NCI-H2107 treated with DMSO at 0.1 percent for 48 hours (cell line): ENCODE results near the gene DAD1.
"Not testable (repeated sequence)": the region's sequence is repeated elsewhere in the genome, so short reads cannot be mapped to it uniquely, and the experiment has no call there.

ENCODE experiments used
- DNase-seq: peaks from one replicate; lab custom pipeline; 2025; ENCODE audit not compliant: unreplicated experiment; lab: John Stamatoyannopoulos, UW

Gene DAD1

DNA sequence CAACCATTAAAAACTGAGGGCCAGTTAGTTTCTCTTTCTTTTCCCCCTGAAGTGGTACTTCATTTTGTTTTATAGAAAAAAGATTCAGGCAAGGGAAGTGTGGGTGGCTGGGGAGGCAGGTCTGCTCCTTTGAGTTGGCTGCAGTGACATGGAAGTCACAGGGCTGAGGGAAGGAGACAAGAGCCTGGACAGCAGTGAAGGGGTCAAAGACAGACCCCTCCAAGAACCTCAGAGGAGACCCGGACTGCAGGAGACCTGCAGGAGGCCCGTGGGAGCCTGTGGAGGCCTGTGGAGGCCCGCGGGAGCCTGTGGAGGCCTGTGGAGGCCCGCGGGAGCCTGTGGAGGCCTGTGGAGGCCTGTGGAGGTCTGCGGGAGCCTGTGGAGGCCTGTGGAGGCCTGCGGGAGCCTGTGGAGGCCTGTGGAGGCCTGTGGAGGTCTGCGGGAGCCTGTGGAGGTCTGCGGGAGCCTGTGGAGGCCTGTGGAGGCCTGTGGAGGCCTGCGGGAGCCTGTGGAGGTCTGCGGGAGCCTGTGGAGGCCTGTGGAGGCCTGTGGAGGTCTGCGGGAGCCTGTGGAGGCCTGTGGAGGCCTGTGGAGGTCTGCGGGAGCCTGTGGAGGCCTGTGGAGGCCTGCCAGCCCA, 35.0 kb downstream of the DAD1 start:
- not testable (repeated sequence) for DNase-seq

DNA sequence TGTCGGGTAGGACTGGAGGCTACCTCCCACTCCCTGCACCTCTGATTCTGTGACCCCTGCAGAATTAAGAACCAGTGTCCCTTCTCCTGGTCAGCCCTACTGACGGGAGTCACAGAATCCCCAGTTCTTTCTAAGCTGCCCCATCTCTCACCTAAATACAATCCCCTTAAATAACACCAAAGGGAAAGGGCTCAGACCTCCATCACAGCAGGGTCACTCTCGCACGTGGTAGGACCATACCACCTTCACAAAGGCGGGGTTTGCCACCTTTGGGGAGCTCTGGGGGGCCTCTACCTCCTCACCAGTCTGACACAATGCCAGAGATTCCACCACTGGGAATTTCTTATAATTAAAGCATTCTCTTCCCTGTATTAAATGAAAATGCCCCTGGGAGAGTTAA, 35.6 kb downstream of the DAD1 start:
- DNase-seq = no peak

DNA sequence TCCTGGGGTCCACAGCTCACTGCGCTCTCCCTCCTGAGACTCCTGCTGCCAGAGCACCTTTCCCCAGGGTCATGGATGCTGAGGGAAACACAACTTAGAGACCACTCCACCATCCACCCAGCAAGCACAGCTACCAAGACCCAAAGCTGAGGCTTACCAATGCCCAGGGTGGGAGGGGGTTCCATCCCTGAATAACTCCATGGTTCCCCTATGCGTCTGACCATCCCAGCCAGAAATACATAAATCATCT, 36.3 kb downstream of the DAD1 start:
- DNase-seq = no peak

DNA sequence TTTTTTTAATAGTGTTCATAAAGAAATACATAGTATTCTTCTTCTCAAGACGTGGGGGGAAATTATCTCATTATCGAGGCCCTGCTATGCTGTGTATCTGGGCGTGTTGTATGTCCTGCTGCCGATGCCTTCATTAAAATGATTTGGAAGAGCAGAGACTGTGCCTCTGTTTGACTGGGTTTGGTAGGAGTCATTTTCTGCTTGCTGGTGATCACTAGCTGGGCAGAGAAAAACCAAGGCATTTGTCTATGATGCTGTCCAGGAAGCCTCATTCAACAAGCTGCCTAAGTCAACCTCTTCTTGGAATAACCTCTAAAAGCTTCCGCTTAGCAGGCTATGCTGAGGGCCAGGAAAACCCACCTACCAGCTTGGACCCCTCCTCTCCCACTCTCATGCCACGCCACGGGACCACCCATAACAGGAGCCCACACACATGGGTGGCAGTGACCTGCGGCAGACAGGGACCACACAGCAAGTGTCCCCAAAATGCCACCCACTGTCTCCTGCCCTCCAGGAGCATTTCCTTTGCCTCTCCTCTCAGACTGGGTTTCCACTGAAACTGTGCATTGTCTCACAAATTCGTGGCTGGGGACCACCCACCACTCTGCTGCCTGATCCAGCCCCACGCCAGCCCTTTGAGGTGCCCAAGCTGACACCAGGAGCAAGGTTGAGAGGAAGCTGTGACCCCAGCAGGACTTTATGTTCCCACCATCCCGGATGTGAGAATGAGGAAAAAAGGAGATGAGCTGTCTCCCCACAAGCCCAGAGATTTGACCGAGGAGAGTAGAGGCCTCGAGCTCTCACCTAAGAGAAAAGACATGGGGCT, 36.8 kb downstream of the DAD1 start:
- no peak for DNase-seq

DNA sequence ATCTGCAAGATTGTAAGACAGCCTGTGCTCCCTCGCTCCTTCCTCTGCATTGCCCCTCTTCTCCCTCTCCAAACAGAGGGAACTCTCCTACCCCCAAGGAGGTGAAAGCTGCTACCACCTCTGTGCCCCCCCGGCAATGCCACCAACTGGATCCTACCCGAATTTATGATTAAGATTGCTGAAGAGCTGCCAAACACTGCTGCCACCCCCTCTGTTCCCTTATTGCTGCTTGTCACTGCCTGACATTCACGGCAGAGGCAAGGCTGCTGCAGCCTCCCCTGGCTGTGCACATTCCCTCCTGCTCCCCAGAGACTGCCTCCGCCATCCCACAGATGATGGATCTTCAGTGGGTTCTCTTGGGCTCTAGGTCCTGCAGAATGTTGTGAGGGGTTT, 37.4 kb downstream of the DAD1 start:
- no peak for DNase-seq

DNA sequence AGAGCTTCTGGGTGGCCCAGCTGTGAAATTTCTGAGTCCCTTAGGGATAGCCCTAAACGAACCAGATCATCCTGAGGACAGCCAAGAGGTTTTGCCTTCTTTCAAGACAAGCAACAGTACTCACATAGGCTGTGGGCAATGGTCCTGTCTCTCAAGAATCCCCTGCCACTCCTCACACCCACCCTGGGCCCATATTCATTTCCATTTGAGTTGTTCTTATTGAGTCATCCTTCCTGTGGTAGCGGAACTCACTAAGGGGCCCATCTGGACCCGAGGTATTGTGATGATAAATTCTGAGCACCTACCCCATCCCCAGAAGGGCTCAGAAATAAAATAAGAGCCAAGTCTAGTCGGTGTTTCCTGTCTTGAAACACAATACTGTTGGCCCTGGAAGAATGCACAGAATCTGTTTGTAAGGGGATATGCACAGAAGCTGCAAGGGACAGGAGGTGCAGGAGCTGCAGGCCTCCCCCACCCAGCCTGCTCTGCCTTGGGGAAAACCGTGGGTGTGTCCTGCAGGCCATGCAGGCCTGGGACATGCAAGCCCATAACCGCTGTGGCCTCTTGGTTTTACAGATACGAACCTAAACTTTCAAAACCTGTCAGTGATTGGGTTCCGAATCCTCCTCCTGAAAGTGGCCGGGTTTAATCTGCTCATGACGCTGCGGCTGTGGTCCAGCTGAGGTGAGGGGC, 38.9 kb downstream of the DAD1 start:
- DNase-seq = no peak

DNA sequence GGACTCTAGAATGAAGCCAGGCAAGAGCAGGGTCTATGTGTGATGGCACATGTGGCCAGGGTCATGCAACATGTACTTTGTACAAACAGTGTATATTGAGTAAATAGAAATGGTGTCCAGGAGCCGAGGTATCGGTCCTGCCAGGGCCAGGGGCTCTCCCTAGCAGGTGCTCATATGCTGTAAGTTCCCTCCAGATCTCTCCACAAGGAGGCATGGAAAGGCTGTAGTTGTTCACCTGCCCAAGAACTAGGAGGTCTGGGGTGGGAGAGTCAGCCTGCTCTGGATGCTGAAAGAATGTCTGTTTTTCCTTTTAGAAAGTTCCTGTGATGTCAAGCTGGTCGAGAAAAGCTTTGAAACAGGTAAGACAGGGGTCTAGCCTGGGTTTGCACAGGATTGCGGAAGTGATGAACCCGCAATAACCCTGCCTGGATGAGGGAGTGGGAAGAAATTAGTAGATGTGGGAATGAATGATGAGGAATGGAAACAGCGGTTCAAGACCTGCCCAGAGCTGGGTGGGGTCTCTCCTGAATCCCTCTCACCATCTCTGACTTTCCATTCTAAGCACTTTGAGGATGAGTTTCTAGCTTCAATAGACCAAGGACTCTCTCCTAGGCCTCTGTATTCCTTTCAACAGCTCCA, 39.6 kb downstream of the DAD1 start:
- no peak for DNase-seq

DNA sequence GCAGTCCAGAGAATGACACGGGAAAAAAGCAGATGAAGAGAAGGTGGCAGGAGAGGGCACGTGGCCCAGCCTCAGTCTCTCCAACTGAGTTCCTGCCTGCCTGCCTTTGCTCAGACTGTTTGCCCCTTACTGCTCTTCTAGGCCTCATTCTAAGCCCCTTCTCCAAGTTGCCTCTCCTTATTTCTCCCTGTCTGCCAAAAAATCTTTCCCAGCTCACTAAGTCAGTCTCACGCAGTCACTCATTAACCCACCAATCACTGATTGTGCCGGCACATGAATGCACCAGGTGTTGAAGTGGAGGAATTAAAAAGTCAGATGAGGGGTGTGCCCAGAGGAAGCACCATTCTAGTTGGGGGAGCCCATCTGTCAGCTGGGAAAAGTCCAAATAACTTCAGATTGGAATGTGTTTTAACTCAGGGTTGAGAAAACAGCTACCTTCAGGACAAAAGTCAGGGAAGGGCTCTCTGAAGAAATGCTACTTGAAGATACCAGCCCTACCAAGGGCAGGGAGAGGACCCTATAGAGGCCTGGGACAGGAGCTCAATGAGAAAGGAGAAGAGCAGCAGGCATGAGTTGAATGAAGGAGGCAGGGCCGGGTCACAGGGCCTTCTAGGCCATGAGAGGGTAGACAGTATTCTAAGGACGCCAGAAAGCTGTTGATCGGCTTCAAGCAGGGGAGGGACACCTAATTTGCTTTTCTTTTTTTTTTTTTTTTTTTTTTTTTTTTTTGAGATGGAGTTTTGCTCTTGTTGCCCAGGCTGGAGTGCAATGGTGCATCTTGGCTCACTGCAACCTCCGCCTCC, 40.9 kb downstream of the DAD1 start:
- no peak for DNase-seq

DNA sequence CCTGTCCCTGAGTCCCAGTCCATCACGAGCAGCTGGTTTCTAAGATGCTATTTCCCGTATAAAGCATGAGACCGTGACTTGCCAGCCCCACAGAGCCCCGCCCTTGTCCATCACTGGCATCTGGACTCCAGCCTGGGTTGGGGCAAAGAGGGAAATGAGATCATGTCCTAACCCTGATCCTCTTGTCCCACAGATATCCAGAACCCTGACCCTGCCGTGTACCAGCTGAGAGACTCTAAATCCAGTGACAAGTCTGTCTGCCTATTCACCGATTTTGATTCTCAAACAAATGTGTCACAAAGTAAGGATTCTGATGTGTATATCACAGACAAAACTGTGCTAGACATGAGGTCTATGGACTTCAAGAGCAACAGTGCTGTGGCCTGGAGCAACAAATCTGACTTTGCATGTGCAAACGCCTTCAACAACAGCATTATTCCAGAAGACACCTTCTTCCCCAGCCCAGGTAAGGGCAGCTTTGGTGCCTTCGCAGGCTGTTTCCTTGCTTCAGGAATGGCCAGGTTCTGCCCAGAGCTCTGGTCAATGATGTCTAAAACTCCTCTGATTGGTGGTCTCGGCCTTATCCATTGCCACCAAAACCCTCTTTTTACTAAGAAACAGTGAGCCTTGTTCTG, 41.6 kb downstream of the DAD1 start:
- DNase-seq = no peak

DNA sequence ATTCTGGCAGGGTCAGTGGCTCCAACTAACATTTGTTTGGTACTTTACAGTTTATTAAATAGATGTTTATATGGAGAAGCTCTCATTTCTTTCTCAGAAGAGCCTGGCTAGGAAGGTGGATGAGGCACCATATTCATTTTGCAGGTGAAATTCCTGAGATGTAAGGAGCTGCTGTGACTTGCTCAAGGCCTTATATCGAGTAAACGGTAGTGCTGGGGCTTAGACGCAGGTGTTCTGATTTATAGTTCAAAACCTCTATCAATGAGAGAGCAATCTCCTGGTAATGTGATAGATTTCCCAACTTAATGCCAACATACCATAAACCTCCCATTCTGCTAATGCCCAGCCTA, 42.3 kb downstream of the DAD1 start:
- no peak for DNase-seq

DNA sequence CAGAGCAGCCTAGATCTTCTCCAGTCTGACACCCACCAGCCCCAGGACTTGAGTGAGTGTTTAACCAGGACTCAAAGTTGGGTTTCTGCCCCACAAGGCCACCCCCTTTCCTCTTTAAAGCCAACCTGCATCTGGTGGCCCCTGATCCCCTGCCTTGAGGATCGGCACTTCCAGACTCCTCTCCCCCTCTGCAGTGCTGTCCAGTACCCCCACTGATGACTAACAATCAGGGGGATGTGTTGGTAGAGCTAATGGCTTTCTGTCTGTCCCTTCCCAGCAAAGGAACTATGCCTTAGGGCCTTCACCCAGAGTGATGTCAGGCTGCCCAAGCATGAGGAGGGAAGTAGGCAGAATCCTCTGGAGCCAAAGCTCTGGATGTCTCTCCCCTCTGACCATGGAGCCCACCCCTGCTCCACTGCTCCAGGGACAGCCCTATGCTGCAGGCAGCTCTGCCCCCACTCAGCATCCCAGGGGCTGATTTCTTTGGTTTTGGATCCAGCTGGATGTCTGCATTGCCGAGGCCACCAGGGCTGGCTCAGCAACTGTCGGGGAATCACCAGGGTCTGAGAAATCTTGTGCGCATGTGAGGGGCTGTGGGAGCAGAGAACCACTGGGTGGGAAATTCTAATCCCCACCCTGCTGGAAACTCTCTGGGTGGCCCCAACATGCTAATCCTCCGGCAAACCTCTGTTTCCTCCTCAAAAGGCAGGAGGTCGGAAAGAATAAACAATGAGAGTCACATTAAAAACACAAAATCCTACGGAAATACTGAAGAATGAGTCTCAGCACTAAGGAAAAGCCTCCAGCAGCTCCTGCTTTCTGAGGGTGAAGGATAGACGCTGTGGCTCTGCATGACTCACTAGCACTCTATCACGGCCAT, 42.9 kb downstream of the DAD1 start:
- DNase-seq = no peak

DNA sequence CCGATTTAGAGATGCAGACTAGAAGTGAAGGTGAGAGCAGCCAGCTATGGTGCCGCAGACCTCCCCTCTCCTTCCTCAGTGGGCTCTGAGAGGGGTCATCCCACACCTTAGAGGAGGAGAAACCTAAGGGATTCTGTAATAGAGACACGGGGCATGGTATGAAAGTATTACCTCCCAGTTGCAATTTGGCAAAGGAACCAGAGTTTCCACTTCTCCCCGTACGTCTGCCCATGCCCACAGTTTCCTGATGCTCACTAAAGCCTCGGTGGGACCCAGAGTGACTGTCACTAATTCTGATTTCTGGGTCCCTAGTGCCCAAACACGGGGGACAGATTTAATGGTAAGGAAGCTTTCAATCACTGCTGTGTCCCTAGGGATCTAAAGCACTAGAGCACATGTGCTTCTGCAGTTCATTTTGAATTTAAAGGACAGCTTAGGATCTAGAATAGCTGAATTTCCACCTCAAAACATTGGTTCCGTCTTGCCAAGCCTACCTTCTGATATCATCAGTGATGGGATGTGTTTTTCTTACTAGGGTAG, 44.1 kb downstream of the DAD1 start:
- no peak for DNase-seq

DNA sequence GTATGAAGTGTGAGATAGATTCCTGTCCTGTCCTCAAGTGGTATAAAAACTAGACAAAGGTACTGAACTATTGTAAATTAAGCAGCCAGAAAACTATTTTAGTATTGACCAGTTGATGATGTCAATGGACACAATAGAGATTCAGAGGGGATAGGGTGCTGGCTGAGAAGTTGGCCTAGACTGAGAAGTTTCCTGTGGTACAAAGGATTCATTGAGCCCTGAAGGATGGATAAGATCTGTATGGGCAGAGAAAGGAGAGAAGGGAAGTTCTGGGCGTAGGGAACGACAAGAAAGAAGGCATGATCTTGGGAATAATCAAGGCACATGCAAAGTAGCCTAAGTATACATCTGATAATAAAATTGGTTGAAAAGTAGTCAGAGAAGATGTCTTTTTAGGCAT, 44.6 kb downstream of the DAD1 start:
- no peak for DNase-seq

DNA sequence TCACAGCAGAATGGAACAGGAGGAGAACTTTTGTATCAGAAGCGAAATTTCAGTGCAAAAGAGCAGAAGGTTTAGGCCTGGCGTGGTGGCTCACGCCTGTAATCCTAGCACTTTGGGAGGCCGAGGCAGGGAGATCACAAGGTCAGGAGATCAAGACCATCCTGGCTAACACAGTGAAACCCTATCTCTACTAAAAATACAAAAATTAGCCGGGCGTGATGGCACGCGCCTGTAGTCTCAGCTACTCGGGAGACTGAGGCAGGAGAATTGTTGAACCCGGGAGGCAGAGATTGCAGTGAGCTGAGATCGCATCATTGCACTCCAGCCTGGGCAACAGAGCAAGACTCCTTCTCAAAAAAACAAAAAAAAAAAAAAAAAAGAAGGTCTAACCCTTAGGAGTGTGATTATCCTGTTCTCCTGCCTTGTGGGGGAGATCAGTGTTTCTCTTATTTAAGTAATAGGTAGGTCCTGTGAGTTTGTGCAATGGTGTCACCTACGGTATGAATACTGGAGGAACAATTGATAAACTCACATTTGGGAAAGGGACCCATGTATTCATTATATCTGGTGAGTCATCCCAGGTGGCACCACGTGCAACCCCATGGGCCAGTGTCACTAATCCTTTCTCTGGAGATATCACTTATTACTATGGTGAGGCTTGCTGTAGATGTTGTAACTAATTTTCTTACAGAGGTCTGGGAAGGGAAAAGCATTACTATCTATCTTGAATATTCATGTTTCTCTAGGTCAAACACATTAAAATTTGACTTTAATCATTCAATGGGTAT, 45.3 kb downstream of the DAD1 start:
- DNase-seq = not testable (repeated sequence)

DNA sequence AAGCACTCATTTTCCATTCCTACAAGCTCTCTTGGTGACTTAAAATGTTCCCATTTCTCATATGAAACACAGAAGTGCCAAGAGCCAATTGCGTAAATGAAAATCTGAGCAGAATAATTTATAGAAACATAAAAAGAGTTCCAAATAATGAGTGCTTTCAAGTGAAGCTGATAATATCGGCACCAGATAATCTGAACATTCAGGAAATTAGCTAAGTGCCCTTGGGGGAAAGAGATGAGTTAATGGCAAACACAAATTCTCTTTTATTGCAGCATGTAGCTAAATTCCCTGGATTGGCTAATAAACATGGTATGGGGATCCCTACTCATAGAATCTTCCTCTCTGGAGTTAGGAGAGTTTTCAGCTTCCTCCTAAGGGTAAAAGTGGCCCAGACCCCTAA, 46.7 kb downstream of the DAD1 start:
- DNase-seq = no peak

DNA sequence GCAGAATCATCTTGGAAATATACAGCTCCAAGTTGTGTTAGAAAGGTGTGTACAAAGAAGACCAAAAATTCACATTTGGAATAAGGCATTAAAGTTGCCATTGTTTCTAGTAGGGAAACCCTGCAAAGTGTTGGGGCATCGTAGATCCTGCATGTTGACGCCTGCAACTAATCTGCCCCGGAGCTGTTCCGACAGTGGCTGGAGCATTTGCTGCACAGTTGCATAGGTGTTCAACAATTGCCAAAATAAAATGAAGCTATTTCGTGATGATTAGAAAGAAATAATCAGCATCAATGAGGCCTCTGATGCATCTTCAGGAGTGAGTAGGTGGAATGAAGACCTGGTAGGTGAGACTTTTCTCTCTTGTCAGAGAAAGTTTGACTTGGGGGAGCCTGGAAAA, 47.3 kb downstream of the DAD1 start:
- DNase-seq = no peak

DNA sequence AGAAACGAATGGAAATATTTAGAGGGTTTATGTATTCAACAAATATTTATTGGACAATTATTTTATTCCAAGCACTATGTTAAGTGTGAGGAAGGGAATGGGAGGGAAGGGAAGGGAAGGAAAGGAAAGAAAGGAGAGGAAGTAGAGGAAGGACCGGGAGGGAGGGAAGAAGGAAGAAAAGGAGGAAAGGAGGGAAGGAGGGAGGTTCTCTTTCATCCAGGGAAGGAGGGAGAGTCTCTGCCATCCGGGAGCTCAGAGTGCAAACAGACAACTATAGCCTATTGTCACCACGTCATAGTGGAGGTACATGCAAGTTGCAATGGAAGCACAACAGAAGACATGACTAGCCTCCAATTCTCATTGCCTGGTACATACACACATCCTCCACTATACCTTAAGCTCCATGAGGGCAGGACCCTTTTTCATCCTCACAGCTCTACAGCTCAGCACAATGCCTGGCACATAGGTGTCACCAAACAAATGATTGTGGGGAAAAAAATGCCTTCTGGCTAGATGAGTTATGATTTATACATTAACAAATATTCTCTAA, 48.1 kb downstream of the DAD1 start:
- no peak for DNase-seq

DNA sequence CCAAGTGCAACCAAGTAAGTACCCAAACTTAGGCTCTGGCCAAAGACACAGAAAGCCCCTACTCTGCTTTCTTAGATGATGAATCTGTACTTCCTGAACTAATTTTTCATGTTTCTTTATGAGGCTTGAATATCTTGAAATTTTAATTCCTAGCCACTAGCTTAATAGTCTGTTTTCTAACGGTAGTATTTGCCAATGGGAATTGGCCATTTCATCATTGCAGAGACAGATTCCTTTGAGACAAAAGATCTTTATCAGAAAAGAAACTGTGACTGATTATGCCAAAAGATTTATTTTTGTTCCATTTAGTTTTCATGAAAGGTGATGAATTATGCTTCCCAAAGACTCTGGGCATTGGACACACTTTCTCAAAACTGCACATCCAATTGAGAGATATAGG, 48.7 kb downstream of the DAD1 start:
- DNase-seq = no peak

DNA sequence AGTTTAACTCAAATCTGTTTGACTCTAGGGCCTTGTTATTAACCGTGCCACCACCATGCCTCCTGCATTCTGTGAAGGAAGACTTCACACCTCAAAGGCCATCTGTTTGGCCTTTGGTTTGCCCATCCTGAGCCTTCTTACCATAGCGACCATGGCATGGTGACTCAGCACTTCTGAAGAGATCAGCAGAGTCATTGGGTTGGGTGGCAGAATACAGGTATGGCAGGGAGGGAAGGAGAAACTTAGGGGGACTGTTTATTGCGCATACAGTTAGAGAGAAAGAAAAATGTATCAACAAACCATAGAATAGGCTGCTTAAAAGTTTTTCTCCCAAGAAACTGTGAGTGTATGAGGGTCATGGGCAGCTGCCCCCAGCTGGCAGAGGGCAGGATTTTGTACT, 49.2 kb downstream of the DAD1 start:
- DNase-seq = no peak
